ENCODE results near the gene GSTP1. TPM values are rescaled to one million over a fixed set of nuclear protein-coding genes. Genes with fewer than 3 reads are reported as not detected.
"Not testable (repeated sequence)": the region's sequence is repeated elsewhere in the genome, so short reads cannot be mapped to it uniquely, and the experiment has no call there.

GSTP1 gene
- total and polyA plus RNA-seq, 3 donors from 2014 or later, result 117 to 211 (median 201) TPM

GRCh38 chr11:67543585-67543984, 40.0 kb upstream of the GSTP1 start:
- DNase-seq, result no peak
- H3K27ac ChIP-seq, result no peak overlapping the region
- 57 to 64% methylated on average over 2 of the region's 2 CpGs for WGBS, 2 donors
- H3K4me3 ChIP-seq, result no peak overlapping the region
- no peaks in the 10 kb centered on the region for H3K9me3 ChIP-seq
- no peaks in the 10 kb centered on the region for H3K36me3 ChIP-seq (ENCODE audit: low read depth, missing control alignments)
- H3K4me1 ChIP-seq, result peaks cover 5% of the 10 kb centered on the region
- intact Hi-C loops (cut with DNase I; ENCODE audit: low total_unique reads), result no loop called here
- no peaks in the 10 kb centered on the region for H3K27me3 ChIP-seq
- TF ChIP-seq POLR2A (IDR thresholded peaks at IDR 0.05), result no peak
- TF ChIP-seq, protein P1, sequence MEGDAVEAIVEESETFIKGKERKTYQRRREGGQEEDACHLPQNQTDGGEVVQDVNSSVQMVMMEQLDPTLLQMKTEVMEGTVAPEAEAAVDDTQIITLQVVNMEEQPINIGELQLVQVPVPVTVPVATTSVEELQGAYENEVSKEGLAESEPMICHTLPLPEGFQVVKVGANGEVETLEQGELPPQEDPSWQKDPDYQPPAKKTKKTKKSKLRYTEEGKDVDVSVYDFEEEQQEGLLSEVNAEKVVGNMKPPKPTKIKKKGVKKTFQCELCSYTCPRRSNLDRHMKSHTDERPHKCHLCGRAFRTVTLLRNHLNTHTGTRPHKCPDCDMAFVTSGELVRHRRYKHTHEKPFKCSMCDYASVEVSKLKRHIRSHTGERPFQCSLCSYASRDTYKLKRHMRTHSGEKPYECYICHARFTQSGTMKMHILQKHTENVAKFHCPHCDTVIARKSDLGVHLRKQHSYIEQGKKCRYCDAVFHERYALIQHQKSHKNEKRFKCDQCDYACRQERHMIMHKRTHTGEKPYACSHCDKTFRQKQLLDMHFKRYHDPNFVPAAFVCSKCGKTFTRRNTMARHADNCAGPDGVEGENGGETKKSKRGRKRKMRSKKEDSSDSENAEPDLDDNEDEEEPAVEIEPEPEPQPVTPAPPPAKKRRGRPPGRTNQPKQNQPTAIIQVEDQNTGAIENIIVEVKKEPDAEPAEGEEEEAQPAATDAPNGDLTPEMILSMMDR (IDR thresholded peaks at IDR 0.05), result no peak

DNA sequence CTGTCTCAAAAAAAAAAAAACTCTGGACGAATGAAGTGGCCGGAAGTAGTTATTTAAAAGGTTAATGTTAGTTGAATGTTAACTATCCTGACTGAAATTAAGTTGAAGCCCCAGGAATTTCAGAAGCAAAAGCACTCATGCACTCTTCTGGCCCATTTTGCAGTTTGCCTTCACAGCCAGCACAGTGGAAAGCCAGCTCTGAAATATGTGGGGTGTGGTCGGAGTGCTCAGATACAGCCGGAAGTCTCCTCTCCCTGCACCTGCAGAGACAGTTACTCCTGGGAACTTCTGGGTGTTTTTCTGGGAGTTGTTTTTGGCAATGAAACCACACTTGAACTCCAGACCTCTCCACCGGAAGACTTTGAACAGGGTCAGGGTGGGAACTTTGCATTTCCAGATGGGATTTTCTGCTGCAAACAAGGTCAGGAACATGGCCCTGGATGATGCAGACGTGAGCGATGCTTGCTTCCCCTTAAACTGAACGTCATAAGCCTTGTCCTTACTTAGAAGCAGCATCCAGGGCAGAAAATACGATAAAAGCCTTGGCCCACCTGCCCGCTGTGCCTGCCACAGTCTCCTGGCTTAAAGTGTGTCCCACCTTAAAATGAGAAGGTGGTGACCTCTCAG, 38.9 kb upstream of the GSTP1 start:
- peaks cover 5% of the 10 kb centered on the region for H3K4me1 ChIP-seq
- intact Hi-C loops (cut with DNase I; ENCODE audit: low total_unique reads), result no loop called here
- TF ChIP-seq, protein P1 (IDR thresholded peaks at IDR 0.05), result no peak
- no peak for TF ChIP-seq POLR2A (IDR thresholded peaks at IDR 0.05)
- H3K36me3 ChIP-seq (ENCODE audit: low read depth, missing control alignments), result no peaks in the 10 kb centered on the region
- no peak overlapping the region for H3K27ac ChIP-seq
- H3K4me3 ChIP-seq, result no peak overlapping the region
- 54 to 64% methylated on average over 10 of the region's 10 CpGs for WGBS, 2 donors
- no peak for DNase-seq
- H3K9me3 ChIP-seq, result no peaks in the 10 kb centered on the region
- no peaks in the 10 kb centered on the region for H3K27me3 ChIP-seq

DNA sequence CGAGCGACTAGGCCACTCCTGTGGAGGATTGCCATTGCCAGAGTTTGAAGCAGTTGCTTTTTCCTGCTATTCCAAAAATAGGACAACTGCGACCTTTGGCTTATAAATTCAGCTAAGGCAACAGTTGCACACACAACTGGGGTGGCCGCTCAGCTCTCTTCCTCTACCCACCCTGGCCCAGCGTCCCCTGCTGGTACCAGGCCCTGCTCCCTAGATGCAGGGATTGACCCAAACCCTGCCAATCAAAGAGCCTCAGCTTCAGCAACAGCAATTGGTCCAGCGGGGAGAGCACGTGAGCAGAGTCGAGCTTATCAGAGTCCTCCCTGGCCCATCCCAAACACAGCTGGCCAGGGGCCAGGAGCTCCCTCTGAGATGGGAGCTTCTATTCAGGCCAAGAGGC, 38.3 kb upstream of the GSTP1 start:
- Histone ChIP-seq H3K9me3 (no peaks in the 10 kb centered on the region), H3K36me3 (ENCODE audit: low read depth, missing control alignments) (no peaks in the 10 kb centered on the region), H3K4me3 (no peak overlapping the region), H3K27me3 (no peaks in the 10 kb centered on the region), H3K27ac (no peak overlapping the region), H3K4me1 (peaks cover 5% of the 10 kb centered on the region)
- intact Hi-C loops (cut with DNase I; ENCODE audit: low total_unique reads), result no loop called here
- WGBS, 2 donors, result 53 to 63% methylated on average over 5 to 8 of the region's 8 CpGs
- TF ChIP-seq POLR2A (IDR thresholded peaks at IDR 0.05), result no peak
- TF ChIP-seq, protein P1 (IDR thresholded peaks at IDR 0.05), result no peak
- no peak for DNase-seq

DNA sequence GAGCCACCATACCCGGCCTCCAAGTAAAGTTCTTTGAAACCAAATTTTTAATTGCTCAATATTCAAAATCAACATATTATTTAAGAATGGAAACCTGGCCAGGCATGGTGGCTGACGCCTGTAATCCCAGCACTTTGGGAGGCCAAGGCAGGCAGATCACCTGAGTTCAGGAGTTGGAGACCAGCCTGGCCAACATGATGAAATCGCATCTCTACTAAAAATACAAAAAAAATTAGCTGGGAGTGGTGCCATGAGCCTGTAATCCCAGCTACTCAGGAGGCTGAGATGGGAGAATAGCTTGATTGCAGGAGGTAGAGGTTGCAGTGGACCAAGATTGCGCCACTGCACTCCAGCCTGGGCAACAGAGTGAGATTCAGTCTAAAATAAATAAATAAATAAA, 35.5 kb upstream of the GSTP1 start:
- H3K36me3 ChIP-seq (ENCODE audit: low read depth, missing control alignments); DNase-seq: not testable (repeated sequence)
- 92 to 94% methylated on average over 4 of the region's 4 CpGs for WGBS, 2 donors

GRCh38 chr11:67548555-67549110, 35.0 kb upstream of the GSTP1 start:
- H3K4me1 ChIP-seq, result peaks cover 5% of the 10 kb centered on the region
- no peak overlapping the region for H3K4me3 ChIP-seq
- no peak overlapping the region for H3K27ac ChIP-seq
- WGBS, 2 donors, result 94 to 95% methylated on average over 9 of the region's 9 CpGs
- H3K36me3 ChIP-seq (ENCODE audit: low read depth, missing control alignments), result no peaks in the 10 kb centered on the region
- H3K9me3 ChIP-seq, result no peaks in the 10 kb centered on the region
- TF ChIP-seq POLR2A (IDR thresholded peaks at IDR 0.05), result no peak
- TF ChIP-seq, protein P1 (IDR thresholded peaks at IDR 0.05), result no peak
- intact Hi-C loops (cut with DNase I; ENCODE audit: low total_unique reads), result no loop called here
- H3K27me3 ChIP-seq, result no peaks in the 10 kb centered on the region
- no peak for DNase-seq

More for the DNA sequence above, 35.5 kb upstream of the GSTP1 start:
- H3K27ac ChIP-seq; H3K4me1 ChIP-seq; H3K27me3 ChIP-seq; H3K9me3 ChIP-seq; intact Hi-C loops (cut with DNase I; ENCODE audit: low total_unique reads); H3K4me3 ChIP-seq: not testable (repeated sequence)

Data from testis (tissue), 3 donors.